Stimulated activated CD8-positive, alpha-beta memory T cell treated with anti-CD3 and anti-CD28 coated beads, Interleukin-15, amount 100 ng/mL, for 4 hours (primary cell): Measurements from ENCODE around the gene FKBP4.
"Not testable (repeated sequence)": the region's sequence is repeated elsewhere in the genome, so short reads cannot be mapped to it uniquely, and the experiment has no call there.

Experiments
- DNase-seq, 2 donors: peaks; one replicate each; pipeline ENCODE4 v3.0.0-alpha.2; 2020; ENCODE audit warnings: low read depth in 2 of 2

The FKBP4 gene, protein sequence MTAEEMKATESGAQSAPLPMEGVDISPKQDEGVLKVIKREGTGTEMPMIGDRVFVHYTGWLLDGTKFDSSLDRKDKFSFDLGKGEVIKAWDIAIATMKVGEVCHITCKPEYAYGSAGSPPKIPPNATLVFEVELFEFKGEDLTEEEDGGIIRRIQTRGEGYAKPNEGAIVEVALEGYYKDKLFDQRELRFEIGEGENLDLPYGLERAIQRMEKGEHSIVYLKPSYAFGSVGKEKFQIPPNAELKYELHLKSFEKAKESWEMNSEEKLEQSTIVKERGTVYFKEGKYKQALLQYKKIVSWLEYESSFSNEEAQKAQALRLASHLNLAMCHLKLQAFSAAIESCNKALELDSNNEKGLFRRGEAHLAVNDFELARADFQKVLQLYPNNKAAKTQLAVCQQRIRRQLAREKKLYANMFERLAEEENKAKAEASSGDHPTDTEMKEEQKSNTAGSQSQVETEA

GRCh38 chr12:2794736-2795289, at the start of gene FKBP4:
Gene FKBP4 (plus strand): TSS chr12:2794970. CDS start chr12:2795140, 170 bp downstream.
- DNase-seq, result peak; percentile 80 to 82

- no peak for DNase-seq
Measured at GRCh38 chr12:2745655-2746054, 49.1 kb upstream of the FKBP4 start.

DNA sequence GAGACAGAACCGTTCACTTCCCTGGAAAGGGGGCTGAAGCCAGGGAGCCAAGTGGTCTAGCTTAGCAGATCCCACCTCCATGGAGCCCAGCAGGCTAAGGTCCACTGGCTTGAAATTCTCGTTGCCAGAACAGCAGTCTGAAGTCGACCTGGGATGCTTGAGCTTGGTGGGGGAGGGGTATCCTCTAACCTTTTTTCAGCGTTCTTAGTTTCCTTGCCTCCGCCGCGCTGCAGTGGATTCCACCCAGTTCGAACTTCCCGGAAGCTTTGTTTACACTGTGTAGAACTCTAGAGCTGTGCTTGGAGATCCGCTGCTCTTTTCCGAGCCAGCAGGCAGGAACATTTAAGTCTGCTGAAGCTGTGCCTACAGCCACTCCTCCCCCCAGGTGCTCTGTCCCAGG, 45.2 kb upstream of the FKBP4 start:
- no peak for DNase-seq

- no peak for DNase-seq
Measured at GRCh38 chr12:2750185-2750584, 44.6 kb upstream of the FKBP4 start.

DNA sequence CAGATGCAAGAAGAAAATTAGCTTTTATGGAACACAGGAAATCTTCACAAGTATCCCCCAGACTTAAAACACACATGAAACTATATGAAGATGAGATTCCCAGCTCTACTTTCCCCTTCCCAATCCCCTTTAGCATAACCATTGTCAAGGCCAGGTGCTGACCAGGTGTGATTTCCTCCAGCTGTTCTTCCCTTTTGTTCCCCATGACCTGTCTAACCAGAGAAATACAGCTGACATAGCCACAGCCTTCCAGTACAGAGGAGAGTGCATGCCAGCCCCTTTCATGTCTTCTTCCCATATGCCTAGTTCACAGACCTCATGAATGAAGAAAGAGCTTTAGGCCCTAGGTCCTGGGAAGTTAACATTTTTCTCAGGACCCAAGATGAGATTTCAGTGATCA, 43.5 kb upstream of the FKBP4 start:
- DNase-seq, result no peak

GRCh38 chr12:2751686-2752085, 43.1 kb upstream of the FKBP4 start:
- DNase-seq, result no peak

DNA sequence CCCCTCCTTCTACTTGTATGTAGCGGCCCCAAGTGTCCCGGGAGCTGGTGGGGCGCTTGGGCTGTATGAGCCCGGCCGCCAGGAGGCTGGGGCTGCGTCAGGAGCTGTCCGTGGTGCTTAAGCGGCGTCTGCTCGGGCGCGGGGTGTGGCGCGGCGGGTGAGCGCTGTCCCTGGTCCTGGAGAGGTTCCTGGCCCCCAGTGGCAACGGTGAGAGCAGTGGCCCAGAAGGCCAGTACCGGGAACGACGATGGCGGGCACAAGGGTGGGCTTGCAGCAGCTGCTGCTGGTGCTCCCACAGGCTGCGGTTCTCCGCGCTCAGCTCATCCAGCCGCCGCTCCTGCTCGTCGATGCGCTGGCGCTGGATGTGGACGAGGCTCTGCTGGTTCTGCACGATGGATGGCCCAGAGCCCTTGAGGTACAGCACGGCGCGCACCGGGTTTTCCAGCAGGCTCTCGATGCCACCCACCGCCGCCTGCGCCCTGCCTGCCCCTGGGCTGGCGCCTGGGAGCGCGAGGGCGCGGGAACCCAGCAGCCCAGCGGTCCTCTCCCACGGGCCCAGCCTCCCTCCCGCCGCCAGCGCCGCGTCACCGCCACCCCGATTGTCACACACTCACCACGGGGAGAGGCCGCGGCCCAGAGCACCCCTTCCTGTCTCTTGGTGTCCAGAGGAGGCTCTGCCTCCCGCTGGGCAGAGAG, 41.9 kb upstream of the FKBP4 start:
- peak; percentile 17 to 29 for DNase-seq

DNA sequence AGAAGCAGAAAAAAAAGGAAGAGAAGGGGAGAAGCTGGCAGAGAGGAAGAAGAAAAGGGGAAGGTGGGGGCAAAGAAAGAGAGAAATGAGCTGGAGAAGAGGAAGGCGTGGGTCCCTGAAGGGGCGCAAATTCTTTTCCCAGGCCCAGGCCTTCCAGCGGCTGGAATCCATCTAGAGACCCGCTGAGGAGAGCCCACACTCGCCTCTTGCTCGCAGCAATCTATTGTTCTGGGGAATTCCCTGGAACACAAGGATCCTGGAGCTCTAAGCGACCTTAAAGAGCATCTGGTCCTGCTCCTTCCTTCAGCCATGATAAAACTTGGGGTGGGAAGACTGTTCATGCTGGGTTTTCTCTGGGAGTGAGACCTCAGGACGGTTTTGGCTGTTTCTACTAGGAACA, 41.2 kb upstream of the FKBP4 start:
- DNase-seq, result no peak

GRCh38 chr12:2754208-2754607, 40.6 kb upstream of the FKBP4 start:
- no peak for DNase-seq

DNA sequence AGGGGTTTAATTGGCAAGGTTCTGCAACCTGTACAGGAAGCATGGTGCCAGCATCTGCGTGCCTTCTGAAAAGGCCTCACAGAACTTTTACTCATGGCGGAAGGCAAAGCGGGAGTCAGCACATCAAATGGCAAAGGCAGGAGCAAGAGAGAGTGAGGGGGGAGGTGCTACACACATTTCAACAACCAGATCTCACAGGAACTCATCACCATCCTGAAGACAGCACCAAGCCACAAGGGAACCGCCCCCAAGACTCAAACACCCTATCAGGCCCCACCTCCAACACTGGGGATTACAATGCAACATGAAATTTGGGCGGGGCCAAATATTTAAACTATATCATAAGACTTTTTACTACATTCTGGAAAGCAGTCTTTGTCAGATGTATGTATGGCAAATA, 38.0 kb upstream of the FKBP4 start:
- DNase-seq, result no peak

GRCh38 chr12:2759733-2760132, 35.0 kb upstream of the FKBP4 start:
- DNase-seq, result no peak

DNA sequence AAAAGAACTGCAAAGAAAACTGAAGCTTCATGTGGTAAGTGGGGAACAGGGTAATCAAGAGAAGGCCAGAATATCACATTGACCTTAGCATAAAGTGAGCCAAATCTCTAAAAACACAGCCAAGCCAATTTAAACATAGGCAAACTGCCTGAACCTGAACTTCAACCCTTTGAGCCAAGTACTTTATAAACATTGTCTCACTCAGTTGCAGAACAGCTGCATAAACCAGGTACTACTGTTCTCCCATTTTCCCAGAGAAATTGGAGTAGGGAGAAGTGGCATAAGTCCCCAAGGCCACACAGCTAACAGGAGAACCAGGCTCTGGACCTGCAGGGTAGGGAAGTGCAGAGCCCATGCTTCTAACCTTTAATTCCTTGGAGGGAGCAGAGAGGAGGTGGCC, 30.4 kb upstream of the FKBP4 start:
- DNase-seq, result no peak

DNA sequence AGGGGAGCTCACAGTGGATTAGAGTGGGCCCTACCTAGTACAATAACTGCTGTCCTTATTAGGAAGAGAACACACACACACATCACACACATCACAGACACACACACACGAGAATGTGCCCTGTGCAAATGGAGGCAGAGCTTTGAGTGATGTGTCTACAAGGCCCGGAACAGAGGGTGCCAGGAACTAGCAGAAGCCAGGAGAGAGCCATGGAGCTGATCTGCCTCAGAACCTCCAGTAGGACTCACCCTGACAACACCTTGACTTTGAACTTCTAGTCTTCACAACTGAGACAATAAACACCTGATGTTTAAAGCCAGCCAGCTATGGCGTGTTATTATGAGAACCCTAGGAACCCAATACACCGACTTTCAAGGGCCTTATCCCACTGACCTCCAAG, 29.7 kb upstream of the FKBP4 start:
- DNase-seq, result no peak

DNA sequence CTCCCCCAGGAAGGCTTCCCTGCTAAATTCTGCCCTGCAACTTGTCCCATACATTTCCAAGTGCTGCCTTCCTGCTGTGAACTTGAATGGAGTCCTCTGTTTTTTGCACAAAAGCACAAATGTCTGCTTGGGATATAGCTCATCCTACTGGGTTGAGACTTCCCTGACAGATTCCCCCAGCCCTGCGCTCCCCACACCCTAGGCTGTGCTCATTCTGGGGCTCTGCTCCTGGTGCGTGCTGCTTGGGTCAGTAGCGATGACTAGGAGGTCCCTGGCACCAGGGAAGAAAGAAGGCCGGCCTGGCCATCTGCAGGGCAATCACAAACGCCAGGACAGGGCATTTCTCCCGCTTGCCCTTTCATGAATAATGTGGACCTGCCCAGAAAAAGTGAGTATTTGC, 29.2 kb upstream of the FKBP4 start:
- no peak for DNase-seq

- DNase-seq, result no peak
Measured at GRCh38 chr12:2768224-2768961, 26.4 kb upstream of the FKBP4 start.

- no peak for DNase-seq
Measured at GRCh38 chr12:2769866-2770533, 24.8 kb upstream of the FKBP4 start.

DNA sequence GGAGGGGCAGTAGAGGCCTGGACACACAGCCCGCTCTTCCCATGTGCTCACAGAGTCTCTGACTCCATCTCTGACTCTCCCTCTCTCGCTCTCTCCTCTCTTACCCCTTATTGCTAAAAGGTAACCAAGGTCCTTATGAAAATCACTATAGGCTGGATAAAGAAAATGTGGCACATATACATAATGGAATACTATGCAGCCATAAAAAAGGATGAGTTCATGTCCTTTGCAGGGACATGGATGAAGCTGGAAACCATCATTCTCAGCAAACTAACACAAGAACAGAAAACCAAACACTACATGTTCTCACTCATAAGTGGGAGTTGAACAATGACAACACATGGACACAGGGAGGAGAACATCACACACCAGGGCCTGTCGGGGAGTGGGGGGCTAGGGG, 24.2 kb upstream of the FKBP4 start:
- DNase-seq, result not testable (repeated sequence)

DNA sequence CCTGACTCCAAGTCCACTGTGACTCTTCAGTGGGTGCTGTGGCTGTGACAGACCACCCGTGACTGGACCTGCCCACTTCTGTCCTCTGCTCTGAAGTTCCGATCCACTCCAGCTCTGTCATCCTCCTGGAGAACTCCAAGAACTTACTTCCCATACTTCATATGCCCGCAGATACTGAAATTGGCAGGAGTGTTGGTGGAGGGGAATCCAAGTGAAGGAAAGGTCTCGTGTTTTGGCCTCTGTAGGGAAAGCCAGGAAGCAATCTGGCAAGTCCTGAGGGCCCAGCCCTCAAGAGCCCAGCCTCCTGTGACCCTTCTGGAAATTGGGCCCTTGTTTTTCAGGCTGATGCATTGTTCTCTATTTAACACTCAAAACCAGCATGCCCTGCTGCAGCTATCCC, 22.4 kb upstream of the FKBP4 start:
- no peak for DNase-seq

DNA sequence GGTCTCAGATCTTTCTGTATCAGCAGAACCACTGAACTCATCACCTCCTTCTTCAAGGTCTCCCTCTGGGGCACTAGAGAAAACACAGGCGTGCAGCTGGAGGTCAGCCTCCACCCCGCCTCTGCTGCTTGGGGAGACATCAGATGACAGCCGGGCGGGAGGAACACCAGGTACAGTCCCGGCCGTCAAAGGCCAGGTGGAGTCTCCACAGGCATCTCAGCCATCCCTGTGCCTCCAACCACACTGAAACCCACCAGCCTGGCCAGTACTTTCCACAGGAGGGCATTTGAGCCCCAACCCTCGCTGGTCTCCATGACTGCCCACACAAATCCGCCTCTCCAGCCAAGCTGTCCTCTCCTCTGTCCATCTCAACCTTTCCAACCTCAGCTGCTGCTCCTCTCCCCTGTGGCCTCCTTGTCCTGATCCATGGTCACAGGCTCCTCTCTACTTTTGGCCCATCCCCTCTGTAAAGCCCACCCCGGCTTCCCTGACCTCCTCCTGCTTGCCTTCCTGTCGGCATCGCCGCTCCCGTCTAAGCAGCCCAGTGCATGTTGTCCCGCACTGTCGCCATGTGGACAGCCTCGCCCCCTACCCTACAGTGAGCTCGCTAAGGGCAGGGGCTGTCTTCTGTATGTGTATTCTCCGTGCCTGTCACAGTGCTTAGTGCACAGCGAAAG, 21.4 kb upstream of the FKBP4 start:
- DNase-seq, result no peak

- no peak for DNase-seq
Measured at GRCh38 chr12:2775431-2775830, 19.3 kb upstream of the FKBP4 start.
